HEK293T (cell line): Measurements from ENCODE around the gene APP.

Source experiments
- FOXM1 ChIP-seq: fragments of 450-650 bp; IDR thresholded peaks from 2 replicates; pipeline ENCODE4 v1.6.1; 2017; ENCODE audit warnings: mild to moderate bottlenecking, borderline replicate concordance
- SP1 ChIP-seq: fragments of 450-650 bp; IDR thresholded peaks from 2 replicates; pipeline ENCODE4 v1.6.1; 2017
- TARDBP ChIP-seq: fragments of 450-650 bp; IDR thresholded peaks from 2 replicates; pipeline ENCODE4 v1.6.1; 2016

- TF ChIP-seq SP1 = no peak
- no peak for TF ChIP-seq FOXM1
- no peak for TF ChIP-seq TARDBP
Observed at GRCh38 chr21:25842925-25843324, 327.6 kb downstream of the APP start.
